DOHH2 (cell line): ENCODE results near the gene DLGAP1.

Experiments used
- CTCF ChIP-seq: fragments of 200-600 bp; sonication (generic); IDR thresholded peaks from one replicate; pipeline ENCODE4 v1.5.1; 2014; ENCODE audit warnings: antibody characterized with exemption, mild to moderate bottlenecking, low read depth, low read length; ENCODE audit not compliant: poor library complexity, severe bottlenecking
- EZH2phosphoT487 ChIP-seq: fragments of 200-600 bp; sonication (generic); IDR thresholded peaks from 2 replicates; pipeline ENCODE4 v1.6.1; 2017; ENCODE audit warnings: borderline replicate concordance, mild to moderate bottlenecking, antibody characterized with exemption, low read length, moderate library complexity, mixed read lengths

GRCh38 chr18:3566851-3567250 is 888.3 kb downstream of the DLGAP1 start:
- TF ChIP-seq CTCF (no peak), EZH2phosphoT487 (no peak)
